DMS53 (cell line): ENCODE data around the gene TRIM66.
"Not testable (repeated sequence)": the region's sequence is repeated elsewhere in the genome, so short reads cannot be mapped to it uniquely, and the experiment has no call there.

Experiments
- DNase-seq: peaks from one replicate; lab custom pipeline; 2025; lab: John Stamatoyannopoulos, UW

TRIM66 gene

DNA sequence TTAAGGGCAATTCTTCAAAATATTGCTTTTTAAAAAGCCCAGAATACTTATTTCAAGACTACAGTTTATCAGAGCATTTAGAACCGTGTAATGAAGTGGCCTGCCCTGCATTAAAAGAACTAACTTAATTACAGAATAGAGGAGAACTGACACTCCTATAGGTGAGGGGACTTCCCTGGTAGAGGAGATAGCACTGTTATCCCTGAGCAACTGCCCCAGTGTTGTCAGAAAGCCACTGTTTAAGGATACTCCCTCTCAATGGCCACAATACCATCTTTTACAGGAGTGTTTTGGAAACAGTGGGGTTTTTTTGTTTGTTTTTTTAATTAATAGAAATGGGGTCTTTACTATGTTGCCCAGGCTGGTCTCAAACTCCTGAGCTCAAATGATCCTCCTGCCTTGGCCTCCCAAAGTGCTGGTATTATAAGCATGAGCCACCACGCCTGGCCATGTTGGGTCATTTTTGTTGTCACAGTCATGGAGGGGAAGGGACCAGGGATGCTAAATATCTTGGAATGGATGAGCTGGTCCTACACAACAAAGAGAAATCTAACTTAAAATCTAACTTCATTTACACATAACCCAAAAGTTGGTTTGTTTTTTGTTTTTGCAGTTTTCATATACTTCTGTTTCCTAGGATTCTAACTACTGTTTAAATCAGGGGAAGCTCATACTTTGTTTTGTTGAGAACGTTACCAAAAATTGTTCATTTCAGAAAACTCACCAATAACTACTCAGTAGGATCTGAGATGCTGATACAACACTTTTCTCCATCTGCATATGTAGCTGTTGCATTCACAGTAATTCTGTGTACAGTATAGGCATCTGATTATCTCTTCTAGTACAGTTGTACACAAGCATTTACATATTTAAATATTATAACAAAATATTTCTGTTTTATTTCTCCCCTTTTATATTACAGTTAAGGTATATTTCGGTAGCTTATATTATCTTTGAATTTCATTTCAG is 8.2 kb upstream of the TRIM66 start:
- DNase-seq = no peak

GRCh38 chr11:8689726-8690255 is 7.3 kb upstream of the TRIM66 start:
- DNase-seq = peak; percentile 21

DNA sequence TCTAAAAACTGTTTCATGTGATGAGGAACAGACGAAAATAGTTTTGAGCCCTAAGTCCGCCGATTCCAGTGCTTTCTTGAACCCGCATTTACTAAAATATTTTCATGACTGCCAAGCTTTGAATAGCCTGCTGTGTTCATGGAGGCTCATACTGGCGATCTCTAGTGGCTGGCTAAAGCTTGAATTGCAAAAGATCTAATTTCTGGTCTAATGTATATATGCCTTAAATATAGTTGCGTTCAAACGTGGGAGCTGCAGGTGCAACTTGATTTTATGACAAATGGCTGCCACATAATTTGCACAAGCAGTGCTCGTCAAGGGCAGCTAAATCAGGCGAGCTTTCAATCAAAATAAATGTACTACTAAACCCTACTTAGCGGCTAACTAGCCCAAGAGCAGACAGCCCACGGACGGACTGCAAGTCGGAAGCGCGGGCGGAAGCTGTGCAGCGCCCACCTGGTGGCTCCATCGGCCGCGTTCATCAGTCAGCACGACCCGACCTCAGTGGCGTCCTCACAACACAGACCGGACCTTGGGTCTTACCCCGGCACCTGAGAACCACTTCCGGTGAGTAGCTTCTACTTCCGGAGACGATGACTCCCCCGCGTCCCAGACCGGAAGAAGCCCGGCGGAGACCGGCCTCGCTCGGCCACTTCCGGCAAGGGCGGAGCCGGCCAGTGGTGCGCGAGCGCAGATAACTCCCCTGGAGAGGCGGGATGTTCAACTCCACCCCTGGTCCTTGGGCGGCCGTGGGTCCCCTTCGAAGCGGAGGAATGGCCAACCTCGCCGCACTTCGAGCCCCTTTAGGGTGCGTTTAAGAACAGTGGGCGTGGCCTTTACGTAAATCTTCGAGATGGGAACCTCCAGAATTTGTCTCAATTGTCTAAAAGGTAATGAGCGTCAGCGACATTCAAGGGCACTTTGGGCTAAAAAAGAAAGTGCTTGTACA is 6.2 kb upstream of the TRIM66 start:
- peak; percentile 99 for DNase-seq

DNA sequence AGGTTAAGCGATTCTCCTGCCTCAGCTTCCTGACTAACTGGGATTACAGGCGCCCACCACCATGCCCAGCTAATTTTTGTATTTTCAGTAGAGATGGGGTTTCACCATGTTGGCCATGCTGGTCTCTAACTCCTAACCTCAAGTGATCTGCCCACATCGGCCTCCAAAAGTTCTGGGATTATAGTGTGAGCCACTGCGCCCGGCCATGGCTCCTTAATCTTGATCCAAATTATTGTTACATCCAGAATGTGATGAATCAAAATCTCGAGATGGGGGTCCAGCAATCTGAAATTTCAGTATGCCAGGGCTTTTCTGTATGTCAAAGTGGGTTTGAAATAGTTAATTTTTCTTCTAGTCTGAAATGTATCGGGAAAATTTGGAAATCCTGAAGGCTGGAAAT is 3.9 kb upstream of the TRIM66 start:
- no peak for DNase-seq

- peak; percentile 27 for DNase-seq
These were observed 3.4 kb upstream of the TRIM66 start for GRCh38 chr11:8685820-8686219.

GRCh38 chr11:8685306-8685705 is 2.8 kb upstream of the TRIM66 start:
- no peak for DNase-seq

GRCh38 chr11:8684600-8685290 is 2.3 kb upstream of the TRIM66 start:
- no peak for DNase-seq

GRCh38 chr11:8683115-8683807 is 796 bp upstream of the TRIM66 start:
- peak; percentile 75 for DNase-seq

DNA sequence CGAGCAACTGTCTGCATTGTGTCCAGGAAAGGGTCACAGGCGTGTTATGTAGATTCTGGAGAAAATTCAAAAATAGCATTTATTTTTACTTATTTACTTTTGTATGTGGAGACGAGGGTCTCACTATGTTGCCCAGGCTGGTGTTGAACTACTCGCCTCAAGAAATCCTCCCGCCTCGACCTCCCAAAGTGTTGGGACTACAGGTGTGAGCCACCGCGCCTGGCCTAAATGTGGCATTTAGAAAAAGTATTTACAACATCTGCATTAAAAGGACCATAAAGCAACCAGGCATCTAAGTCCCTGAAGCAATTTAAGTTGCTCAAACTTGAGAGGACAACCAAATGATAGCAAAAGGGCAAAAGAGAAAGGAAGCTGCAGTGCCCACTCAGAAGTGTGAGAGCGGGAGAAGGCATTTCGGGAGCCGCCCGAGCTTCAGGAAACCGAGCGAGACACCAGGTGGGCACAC is 595 bp downstream of the TRIM66 start:
- no peak for DNase-seq

GRCh38 chr11:8679006-8679405 is 3.5 kb downstream of the TRIM66 start:
- peak; percentile 89 for DNase-seq

- DNase-seq = no peak
These were observed 6.0 kb downstream of the TRIM66 start for GRCh38 chr11:8676458-8676857.

DNA sequence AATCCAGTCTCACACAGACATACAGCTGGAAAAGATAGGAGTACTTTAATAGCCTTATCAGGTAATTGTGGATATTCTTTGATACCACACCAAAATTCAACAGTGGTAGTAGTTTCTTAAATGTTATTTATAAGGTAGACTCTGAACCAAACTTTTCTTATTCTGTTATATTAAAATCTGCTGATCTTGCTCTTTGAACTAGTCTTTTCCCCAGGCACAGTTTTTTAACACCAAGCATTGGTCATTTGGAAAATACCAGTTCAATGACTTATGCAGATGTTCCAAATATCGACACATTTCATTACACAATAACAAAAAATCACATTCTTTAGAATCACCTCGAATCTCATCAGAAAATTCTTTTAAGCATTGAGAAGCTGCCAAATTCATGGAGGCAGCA is 7.6 kb downstream of the TRIM66 start:
- DNase-seq = no peak

DNA sequence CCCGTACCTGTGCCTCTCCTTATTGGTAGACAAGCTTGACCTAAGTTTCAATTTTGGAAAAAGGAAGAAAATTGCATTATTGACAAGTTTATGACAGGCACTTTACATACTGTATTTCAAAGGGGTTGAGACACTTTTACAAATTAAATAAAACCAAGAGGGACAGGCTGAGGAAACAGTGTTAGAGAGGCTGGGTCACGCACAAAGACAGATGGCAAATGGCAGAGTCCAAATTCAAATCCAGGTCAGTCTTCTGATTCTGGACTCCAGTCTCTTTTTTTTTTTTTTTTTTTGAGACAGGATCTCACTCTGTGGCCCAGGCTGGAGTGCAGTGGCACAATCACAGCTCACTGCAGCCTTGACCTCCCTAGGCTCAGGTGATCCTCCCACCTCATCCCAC is 10.1 kb downstream of the TRIM66 start:
- DNase-seq = no peak

GRCh38 chr11:8671651-8672062 is 10.8 kb downstream of the TRIM66 start:
- DNase-seq = peak; percentile 53

GRCh38 chr11:8671193-8671612 is 11.3 kb downstream of the TRIM66 start:
- DNase-seq = peak; percentile 66

GRCh38 chr11:8670081-8670480 is 12.4 kb downstream of the TRIM66 start:
- DNase-seq = not testable (repeated sequence)

DNA sequence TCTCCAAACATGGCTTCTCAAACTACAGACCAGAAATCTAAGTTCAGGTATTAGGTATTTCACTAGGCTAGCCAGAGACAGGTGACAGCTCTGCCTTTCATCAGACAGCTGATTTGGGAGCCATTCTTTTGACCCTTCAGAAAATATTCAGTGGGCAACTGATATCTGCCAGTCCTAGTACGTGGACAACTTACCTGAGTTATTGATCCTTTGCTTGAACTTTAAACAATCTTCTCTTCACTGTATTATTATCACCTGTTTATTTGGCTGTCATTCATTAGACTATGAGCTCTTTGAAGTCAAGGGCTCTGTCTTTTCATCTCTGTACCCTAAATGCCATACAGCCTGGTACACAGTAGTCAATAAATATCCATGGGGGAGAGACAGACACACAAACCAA is 17.2 kb downstream of the TRIM66 start:
- no peak for DNase-seq

- no peak for DNase-seq
These were observed 21.3 kb downstream of the TRIM66 start for GRCh38 chr11:8661001-8661795.

GRCh38 chr11:8658321-8659057 is 24.0 kb downstream of the TRIM66 start:
- peak; percentile 81 for DNase-seq
